Measurements from ENCODE around the gene GTF3C2. TPM values are rescaled to one million over a fixed set of nuclear protein-coding genes. Genes with fewer than 3 reads are reported as not detected.

Gene GTF3C2
- total and polyA plus RNA-seq, 9 of the 15 experiments (the other 6 are each of a cell fraction or from before 2014, with no cell fraction given) = 35.5 to 96.8 (median 53.0) TPM

DNA sequence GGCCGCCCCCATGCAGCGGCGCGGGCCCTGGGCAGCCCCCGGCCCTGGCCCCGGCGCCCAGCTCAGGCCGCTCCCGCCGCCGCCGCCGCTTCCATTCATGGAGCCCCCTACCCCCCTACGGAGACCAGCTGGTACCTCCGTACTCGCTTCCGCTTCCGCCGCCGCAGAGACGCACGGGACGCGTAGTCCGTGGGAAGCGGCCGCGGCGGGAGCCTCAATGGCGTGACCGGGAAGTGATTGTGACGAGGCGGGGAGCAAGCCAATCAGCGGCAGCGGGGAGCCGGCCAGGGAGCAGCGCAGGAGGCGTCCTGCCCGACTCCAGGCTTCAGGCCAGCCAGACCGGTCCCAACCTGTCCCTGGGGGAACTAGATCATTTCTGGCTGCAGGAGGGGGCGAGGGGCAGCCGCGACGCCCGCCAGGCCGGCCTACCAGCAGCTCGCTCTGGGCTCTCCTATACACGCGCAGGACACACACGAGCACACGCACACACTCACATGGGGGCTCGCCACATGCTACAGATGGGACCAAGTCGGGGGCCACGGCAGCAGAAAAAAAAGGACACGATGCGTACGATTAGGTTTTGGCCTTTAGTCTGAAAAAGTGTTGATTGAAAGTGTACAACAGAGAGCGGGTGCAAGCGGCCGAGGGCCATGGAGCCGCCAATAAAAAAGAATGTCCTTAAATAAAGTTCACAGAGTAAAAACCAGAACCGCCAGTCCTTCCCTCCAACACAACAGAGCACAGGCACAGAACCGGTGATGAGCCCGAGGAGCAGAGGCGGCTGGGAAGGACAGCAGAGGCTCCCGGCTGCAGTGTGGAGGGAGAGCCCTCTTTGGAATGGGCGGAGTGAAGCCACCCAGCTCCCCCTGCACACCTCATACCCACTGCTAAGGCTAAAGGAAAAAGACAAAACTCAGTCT, 24.3 kb upstream of the GTF3C2 start, which contains the start of gene ZNF513 (continued):
- TF ChIP-seq, protein P1, sequence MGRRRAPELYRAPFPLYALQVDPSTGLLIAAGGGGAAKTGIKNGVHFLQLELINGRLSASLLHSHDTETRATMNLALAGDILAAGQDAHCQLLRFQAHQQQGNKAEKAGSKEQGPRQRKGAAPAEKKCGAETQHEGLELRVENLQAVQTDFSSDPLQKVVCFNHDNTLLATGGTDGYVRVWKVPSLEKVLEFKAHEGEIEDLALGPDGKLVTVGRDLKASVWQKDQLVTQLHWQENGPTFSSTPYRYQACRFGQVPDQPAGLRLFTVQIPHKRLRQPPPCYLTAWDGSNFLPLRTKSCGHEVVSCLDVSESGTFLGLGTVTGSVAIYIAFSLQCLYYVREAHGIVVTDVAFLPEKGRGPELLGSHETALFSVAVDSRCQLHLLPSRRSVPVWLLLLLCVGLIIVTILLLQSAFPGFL (CRISPR knock-in tag; IDR thresholded peaks at IDR 0.05) = 0 out of 2 replicates have a peak, but pooled peaks have one; percentile 25
- TF ChIP-seq, protein P2, sequence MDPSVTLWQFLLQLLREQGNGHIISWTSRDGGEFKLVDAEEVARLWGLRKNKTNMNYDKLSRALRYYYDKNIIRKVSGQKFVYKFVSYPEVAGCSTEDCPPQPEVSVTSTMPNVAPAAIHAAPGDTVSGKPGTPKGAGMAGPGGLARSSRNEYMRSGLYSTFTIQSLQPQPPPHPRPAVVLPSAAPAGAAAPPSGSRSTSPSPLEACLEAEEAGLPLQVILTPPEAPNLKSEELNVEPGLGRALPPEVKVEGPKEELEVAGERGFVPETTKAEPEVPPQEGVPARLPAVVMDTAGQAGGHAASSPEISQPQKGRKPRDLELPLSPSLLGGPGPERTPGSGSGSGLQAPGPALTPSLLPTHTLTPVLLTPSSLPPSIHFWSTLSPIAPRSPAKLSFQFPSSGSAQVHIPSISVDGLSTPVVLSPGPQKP (CRISPR knock-in tag; IDR thresholded peaks at IDR 0.05) = no peak
- no peak for TF ChIP-seq ELF4 (CRISPR knock-in tag; IDR thresholded peaks at IDR 0.05)
- no peak; the same call in 1 of the 2 replicates for TF ChIP-seq CHD2 (IDR thresholded peaks at IDR 0.05; ENCODE audit: low read depth, low read length)
- TF ChIP-seq FOXK2 (conservative IDR thresholded peaks at IDR 0.05 in 1 of 2, IDR thresholded peaks at IDR 0.05 in 1 of 2; ENCODE audit: low read depth in 2 of 2) = peak in 1 of 2 experiments; percentile 95; a peak in 2 of 4 replicates
- no peak for TF ChIP-seq ESRRA (IDR thresholded peaks at IDR 0.05; ENCODE audit: borderline replicate concordance, low read depth)
- TF ChIP-seq, protein P3, sequence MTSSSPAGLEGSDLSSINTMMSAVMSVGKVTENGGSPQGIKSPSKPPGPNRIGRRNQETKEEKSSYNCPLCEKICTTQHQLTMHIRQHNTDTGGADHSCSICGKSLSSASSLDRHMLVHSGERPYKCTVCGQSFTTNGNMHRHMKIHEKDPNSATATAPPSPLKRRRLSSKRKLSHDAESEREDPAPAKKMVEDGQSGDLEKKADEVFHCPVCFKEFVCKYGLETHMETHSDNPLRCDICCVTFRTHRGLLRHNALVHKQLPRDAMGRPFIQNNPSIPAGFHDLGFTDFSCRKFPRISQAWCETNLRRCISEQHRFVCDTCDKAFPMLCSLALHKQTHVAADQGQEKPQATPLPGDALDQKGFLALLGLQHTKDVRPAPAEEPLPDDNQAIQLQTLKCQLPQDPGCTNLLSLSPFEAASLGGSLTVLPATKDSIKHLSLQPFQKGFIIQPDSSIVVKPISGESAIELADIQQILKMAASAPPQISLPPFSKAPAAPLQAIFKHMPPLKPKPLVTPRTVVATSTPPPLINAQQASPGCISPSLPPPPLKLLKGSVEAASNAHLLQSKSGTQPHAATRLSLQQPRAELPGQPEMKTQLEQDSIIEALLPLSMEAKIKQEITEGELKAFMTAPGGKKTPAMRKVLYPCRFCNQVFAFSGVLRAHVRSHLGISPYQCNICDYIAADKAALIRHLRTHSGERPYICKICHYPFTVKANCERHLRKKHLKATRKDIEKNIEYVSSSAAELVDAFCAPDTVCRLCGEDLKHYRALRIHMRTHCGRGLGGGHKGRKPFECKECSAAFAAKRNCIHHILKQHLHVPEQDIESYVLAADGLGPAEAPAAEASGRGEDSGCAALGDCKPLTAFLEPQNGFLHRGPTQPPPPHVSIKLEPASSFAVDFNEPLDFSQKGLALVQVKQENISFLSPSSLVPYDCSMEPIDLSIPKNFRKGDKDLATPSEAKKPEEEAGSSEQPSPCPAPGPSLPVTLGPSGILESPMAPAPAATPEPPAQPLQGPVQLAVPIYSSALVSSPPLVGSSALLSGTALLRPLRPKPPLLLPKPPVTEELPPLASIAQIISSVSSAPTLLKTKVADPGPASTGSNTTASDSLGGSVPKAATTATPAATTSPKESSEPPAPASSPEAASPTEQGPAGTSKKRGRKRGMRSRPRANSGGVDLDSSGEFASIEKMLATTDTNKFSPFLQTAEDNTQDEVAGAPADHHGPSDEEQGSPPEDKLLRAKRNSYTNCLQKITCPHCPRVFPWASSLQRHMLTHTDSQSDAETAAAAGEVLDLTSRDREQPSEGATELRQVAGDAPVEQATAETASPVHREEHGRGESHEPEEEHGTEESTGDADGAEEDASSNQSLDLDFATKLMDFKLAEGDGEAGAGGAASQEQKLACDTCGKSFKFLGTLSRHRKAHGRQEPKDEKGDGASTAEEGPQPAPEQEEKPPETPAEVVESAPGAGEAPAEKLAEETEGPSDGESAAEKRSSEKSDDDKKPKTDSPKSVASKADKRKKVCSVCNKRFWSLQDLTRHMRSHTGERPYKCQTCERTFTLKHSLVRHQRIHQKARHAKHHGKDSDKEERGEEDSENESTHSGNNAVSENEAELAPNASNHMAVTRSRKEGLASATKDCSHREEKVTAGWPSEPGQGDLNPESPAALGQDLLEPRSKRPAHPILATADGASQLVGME (CRISPR knock-in tag; IDR thresholded peaks at IDR 0.05) = 0 out of 2 replicates have a peak, but pooled peaks have one; percentile 37
- no peak for TF ChIP-seq SRSF3 (IDR thresholded peaks at IDR 0.05; ENCODE audit: insufficient read depth, low read length)
- TF ChIP-seq FOXJ2 (tag; IDR thresholded peaks at IDR 0.05) = no peak
- TF ChIP-seq ZBTB17 (CRISPR knock-in tag; IDR thresholded peaks at IDR 0.05) = peak; percentile 66; the same call in 1 of the 2 replicates
- no peak for TF ChIP-seq MTF1 (CRISPR knock-in tag; IDR thresholded peaks at IDR 0.05; ENCODE audit: borderline replicate concordance)
- peak; percentile 47 for TF ChIP-seq FOSL1 (tag; conservative IDR thresholded peaks at IDR 0.05)
- TF ChIP-seq, protein P4, sequence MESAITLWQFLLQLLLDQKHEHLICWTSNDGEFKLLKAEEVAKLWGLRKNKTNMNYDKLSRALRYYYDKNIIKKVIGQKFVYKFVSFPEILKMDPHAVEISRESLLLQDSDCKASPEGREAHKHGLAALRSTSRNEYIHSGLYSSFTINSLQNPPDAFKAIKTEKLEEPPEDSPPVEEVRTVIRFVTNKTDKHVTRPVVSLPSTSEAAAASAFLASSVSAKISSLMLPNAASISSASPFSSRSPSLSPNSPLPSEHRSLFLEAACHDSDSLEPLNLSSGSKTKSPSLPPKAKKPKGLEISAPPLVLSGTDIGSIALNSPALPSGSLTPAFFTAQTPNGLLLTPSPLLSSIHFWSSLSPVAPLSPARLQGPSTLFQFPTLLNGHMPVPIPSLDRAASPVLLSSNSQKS (CRISPR knock-in tag; IDR thresholded peaks at IDR 0.05) = no peak
- no peak for TF ChIP-seq RFX7 (CRISPR knock-in tag; IDR thresholded peaks at IDR 0.05)
- TF ChIP-seq XRCC4 (IDR thresholded peaks at IDR 0.05; ENCODE audit: extremely low read depth, insufficient read depth, insufficient read length) = no peak
- TF ChIP-seq STAG1 (CRISPR knock-in tag; IDR thresholded peaks at IDR 0.05; ENCODE audit: borderline replicate concordance) = no peak
- no peak; the same call in 1 of the 2 replicates for TF ChIP-seq SMARCA4 (IDR thresholded peaks at IDR 0.05)
- no peak for TF ChIP-seq ZNF311 (CRISPR knock-in tag; IDR thresholded peaks at IDR 0.05)
- no peak for TF ChIP-seq ZNF324 (CRISPR knock-in tag; IDR thresholded peaks at IDR 0.05)
